Mesothelial cell of epicardium (in vitro differentiated cells): Measurements from ENCODE around the gene OBSL1. TPM values are rescaled to one million over a fixed set of nuclear protein-coding genes. Genes with fewer than 3 reads are reported as not detected.

Experiments used
- DNase-seq, 2 experiments: peaks; one replicate each; pipeline ENCODE4 v3.0.0; 2021; ENCODE audit warnings: low spot score in 2 of 2; ENCODE audit not compliant: unreplicated experiment in 2 of 2
- H3K27ac Mint-ChIP-seq: 2 replicates; pipeline ENCODE4 v1.8.0; 2021; ENCODE audit warnings: mixed read lengths
- H3K27me3 Mint-ChIP-seq: 2 replicates; pipeline ENCODE4 v1.8.0; 2021; ENCODE audit warnings: low read depth, mixed read lengths
- H3K36me3 Mint-ChIP-seq: 2 replicates; pipeline ENCODE4 v1.8.0; 2021; ENCODE audit warnings: mixed read lengths
- H3K4me1 Mint-ChIP-seq: 2 replicates; pipeline ENCODE4 v1.8.0; 2021; ENCODE audit warnings: mixed read lengths
- H3K4me3 Mint-ChIP-seq: 2 replicates; pipeline ENCODE4 v1.8.0; 2021; ENCODE audit warnings: mild to moderate bottlenecking, moderate library complexity, mixed read lengths
- H3K9me3 Mint-ChIP-seq: 2 replicates; pipeline ENCODE4 v1.8.0; 2021; ENCODE audit warnings: mixed read lengths
- total RNA-seq: library from RNA; stranded (reverse); gene quantifications from 3 replicates; pipeline ENCODE4 v1.2.1, GENCODE V29; 2021
- TF ChIP-seq, protein P1 (sequence below): fragments of 200-600 bp; sonication (generic); IDR thresholded peaks from one replicate; pipeline ENCODE4 v1.5.0; 2021; ENCODE audit warnings: antibody characterized with exemption; ENCODE audit not compliant: unreplicated experiment

The OBSL1 gene
- total RNA-seq, 1 donor from 2014 or later = 319 TPM

DNA sequence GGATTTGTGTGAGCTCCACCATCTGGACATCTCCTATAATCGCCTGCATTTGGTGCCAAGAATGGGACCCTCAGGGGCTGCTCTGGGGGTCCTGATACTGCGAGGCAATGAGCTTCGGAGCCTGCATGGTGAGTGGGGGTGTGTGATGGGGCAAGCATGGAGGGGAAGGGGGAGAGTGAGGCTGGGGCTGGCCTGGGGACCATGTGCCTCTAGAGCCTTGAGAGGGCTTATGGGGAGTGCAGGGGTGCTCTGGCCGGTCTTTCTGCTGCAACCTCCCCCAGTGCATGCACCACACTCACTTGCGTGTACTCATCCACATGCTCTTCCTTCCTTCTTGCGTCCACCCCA is 34.2 kb upstream of the OBSL1 start:
- no peaks in the 10 kb centered on the region for H3K27me3 Mint-ChIP-seq
- no peaks in the 10 kb centered on the region for H3K9me3 Mint-ChIP-seq
- H3K27ac Mint-ChIP-seq = no peak overlapping the region
- no peak for DNase-seq
- peaks cover 32% of the 10 kb centered on the region for H3K36me3 Mint-ChIP-seq
- TF ChIP-seq, protein P1, sequence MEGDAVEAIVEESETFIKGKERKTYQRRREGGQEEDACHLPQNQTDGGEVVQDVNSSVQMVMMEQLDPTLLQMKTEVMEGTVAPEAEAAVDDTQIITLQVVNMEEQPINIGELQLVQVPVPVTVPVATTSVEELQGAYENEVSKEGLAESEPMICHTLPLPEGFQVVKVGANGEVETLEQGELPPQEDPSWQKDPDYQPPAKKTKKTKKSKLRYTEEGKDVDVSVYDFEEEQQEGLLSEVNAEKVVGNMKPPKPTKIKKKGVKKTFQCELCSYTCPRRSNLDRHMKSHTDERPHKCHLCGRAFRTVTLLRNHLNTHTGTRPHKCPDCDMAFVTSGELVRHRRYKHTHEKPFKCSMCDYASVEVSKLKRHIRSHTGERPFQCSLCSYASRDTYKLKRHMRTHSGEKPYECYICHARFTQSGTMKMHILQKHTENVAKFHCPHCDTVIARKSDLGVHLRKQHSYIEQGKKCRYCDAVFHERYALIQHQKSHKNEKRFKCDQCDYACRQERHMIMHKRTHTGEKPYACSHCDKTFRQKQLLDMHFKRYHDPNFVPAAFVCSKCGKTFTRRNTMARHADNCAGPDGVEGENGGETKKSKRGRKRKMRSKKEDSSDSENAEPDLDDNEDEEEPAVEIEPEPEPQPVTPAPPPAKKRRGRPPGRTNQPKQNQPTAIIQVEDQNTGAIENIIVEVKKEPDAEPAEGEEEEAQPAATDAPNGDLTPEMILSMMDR = no peak
- no peak overlapping the region for H3K4me3 Mint-ChIP-seq
- no peaks in the 10 kb centered on the region for H3K4me1 Mint-ChIP-seq

DNA sequence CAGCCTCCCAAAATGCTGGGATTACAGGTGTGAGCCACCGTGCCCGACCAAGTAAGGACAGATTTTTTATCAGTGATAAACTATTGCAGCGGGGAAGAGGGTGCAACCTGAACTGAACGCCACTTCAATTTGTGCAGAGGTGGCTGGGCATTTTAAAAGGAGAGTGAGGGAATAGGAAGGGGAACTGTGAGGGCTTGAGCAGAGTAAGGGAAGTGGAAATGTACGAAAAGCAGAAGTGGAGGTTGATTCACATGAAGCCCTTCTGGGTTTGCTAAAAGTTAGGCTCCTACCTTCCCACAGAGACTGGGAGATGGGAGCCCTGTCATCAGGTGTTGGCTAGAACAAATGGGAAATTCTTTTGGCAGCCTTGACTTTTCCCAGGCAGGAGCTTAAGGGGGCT is 32.4 kb upstream of the OBSL1 start:
- Mint-ChIP-seq H3K9me3 (no peaks in the 10 kb centered on the region), H3K27ac (no peak overlapping the region), H3K27me3 (no peaks in the 10 kb centered on the region)

DNA sequence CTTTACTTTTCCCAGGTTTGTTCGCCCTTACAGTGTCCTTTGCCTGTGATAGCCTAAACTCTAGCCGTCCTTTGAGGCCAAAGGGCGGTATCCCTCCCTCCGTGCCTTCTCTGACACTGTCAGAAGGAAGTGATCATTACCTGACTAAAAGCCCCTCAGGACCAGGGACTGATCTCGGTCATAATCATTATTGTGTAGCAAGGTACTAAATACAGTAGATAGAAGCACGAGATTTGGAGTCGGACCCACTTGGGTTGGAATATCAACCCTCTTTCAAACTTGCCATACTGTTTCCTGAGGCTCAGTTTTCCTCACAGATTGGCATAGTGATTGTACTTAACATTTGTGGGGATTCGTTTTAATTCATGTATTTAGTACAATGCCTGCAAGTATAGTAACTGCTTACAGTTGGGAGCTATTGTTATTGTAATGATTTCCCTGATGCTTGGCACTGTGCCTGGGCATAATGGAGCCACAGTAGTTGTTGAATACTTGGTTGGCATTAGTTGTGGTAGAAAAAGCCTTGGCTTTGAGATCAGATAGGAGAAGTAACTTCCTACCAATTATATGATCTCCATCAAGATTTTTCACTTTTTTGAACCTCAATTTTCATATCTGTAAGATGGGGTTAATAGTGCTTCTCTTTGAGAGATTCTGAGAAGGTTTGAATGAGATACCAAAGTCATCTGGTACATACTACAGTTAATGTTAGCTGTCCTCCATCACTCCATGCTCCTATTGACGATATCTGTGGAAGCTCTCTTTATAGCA is 27.2 kb upstream of the OBSL1 start:
- TF ChIP-seq, protein P1 = no peak
- Mint-ChIP-seq H3K27me3 (no peaks in the 10 kb centered on the region), H3K9me3 (no peaks in the 10 kb centered on the region), H3K4me3 (peak overlapping the region; percentile 96), H3K4me1 (peaks cover 41% of the 10 kb centered on the region), H3K36me3 (peaks cover 8% of the 10 kb centered on the region), H3K27ac (peak overlapping the region; percentile 100)
- no peak for DNase-seq

More for the DNA sequence above, 32.4 kb upstream of the OBSL1 start:
- TF ChIP-seq, protein P1 = no peak
- H3K4me1 Mint-ChIP-seq = peaks cover 2% of the 10 kb centered on the region
- no peak for DNase-seq
- H3K4me3 Mint-ChIP-seq = no peak overlapping the region
- H3K36me3 Mint-ChIP-seq = peaks cover 29% of the 10 kb centered on the region

- Mint-ChIP-seq H3K27me3 (no peaks in the 10 kb centered on the region), H3K4me1 (peaks cover 47% of the 10 kb centered on the region)
Observed at GRCh38 chr2:219597552-219598307, 26.4 kb upstream of the OBSL1 start, which contains the start of gene STK11IP. STK11IP (plus strand) TSS chr2:219597857; CDS start chr2:219598120, 263 bp downstream.

DNA sequence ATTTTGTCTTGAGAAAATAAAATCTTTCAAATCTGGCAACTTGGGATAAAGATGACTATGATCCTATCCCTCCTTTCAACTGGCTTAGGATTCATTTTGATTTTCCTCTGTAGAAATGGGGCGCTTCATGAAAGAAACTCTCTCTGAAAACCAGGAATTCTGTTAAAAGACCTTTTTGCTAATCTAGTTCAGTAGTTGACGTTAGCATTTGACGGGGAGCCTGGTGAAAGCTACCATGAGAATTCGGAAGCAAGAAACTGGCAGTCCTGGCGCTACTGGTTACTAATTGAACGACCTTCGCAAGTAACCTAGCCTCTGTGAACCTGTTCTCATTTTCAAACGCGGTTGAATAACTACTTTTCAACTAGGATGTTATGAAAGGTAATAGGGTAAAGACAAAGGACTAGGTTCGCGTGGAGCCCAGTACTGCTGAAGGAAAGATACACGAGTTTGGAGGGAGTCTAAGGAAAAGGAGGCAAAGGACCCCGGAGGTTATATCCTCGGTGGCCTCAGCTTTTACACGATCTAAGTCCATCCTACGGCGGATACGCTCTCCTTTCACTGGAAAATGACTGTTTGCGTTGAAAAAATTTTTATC is 25.7 kb upstream of the OBSL1 start:
- H3K4me1 Mint-ChIP-seq = peaks cover 51% of the 10 kb centered on the region
- DNase-seq = no peak
- H3K4me3 Mint-ChIP-seq = peak overlapping the region; percentile 96
- peaks cover 6% of the 10 kb centered on the region for H3K36me3 Mint-ChIP-seq
- H3K27ac Mint-ChIP-seq = peak overlapping the region; percentile 100
- H3K9me3 Mint-ChIP-seq = no peaks in the 10 kb centered on the region
- no peaks in the 10 kb centered on the region for H3K27me3 Mint-ChIP-seq
- TF ChIP-seq, protein P1 = no peak

More at GRCh38 chr2:219597552-219598307, 26.4 kb upstream of the OBSL1 start, which contains the start of gene STK11IP:
- DNase-seq = peak; percentile 84 to 90
- H3K9me3 Mint-ChIP-seq = no peaks in the 10 kb centered on the region
- TF ChIP-seq, protein P1 = no peak
- peaks cover 8% of the 10 kb centered on the region for H3K36me3 Mint-ChIP-seq
- H3K27ac Mint-ChIP-seq = peak within 1 kb of the TSS; percentile 100
- H3K4me3 Mint-ChIP-seq = peak within 1 kb of the TSS; percentile 96
